ENCODE data around the gene DDAH1. TPM values are rescaled to one million over a fixed set of nuclear protein-coding genes. Genes with fewer than 3 reads are reported as not detected.

The DDAH1 gene
- total RNA-seq, 4 donors from 2014 or later: 17.5 to 64.2 (median 40.0) TPM

DNA sequence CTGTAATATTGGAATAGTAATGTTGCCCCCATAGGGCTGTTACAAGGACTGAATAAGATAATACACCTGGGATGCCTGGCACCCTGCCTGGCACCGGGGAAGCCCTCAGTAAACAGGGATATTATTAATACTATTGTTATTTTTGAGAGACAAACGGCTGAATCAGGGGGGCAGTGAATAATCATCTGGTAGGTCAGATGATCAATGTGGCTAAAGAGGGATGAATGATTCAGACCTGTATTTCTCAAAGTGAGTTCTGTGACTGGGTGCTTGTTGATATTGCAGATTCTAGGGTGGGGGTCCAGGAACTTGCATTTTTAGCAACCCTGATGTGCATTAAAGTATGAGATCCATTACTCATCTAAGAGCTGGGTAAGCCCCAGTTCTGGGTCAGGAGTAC is 142.3 kb downstream of the DDAH1 start:
- TF ChIP-seq POLR2A (IDR thresholded peaks at IDR 0.05) (no peak), CTCF (IDR thresholded peaks at IDR 0.05) (no peak)
- Histone ChIP-seq H3K9me3 (no peaks in the 10 kb centered on the region), H3K4me3 (replicated peaks in 1 of 3) (no peak overlapping the region), H3K27me3 (no peaks in the 10 kb centered on the region), H3K4me1 (no peaks in the 10 kb centered on the region), H3K36me3 (no peaks in the 10 kb centered on the region), H3K27ac (no peak overlapping the region)
- no peak for DNase-seq
- 76 to 90% methylated on average over 2 of the region's 2 CpGs for WGBS, 2 donors
- intact Hi-C loops (cut with DNase I): no loop called here

- Histone ChIP-seq H3K27ac (no peak overlapping the region), H3K9me3 (no peaks in the 10 kb centered on the region), H3K27me3 (no peaks in the 10 kb centered on the region), H3K4me3 (replicated peaks in 1 of 3) (no peak overlapping the region), H3K4me1 (no peaks in the 10 kb centered on the region), H3K36me3 (no peaks in the 10 kb centered on the region)
- no peak for DNase-seq
- intact Hi-C loops (cut with DNase I): no loop called here
- TF ChIP-seq CTCF (IDR thresholded peaks at IDR 0.05) (no peak), POLR2A (IDR thresholded peaks at IDR 0.05) (no peak)
- 91% methylated on average over 7 of the region's 7 CpGs for WGBS, 2 donors
Observed at GRCh38 chr1:85321237-85321964, 143.6 kb downstream of the DDAH1 start.

DNA sequence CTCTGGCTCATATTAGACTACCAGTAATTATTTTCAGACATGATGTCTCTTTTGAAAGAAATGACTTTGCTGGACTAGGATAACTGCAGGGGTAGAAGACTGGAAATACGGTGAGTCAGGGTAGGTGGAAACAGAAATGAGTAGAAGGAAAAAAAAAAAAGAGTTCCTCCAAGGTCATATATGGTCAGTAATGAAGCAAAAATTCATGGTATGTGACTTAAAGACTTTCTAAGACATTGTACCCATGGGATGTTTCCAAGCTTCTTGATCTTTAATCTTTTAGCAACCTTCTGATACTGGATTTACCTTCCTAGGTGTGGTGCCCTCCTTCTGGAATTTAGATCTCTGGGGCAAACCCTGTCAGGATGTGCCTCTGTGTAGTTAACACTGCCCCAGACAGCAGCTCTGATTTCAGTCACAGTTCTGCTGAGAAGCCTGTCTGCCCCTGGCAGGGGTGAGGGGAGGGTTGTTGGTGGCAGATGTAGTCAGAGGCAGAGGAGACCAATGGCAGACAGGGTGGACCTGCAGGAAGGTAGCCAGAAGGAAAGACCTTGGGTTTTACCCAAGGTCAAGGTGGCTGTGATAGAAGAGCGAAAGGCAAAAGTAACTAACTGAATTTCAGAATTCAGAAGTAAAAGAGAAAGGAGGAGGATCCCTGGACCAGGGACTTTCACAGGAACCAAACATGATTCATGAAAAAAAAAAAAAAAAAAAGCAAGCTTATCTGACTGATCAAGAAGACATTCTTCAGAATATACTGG is 144.4 kb downstream of the DDAH1 start:
- intact Hi-C loops (cut with DNase I): no loop called here
- no peak overlapping the region for H3K4me3 ChIP-seq (replicated peaks in 1 of 3)
- TF ChIP-seq POLR2A (IDR thresholded peaks at IDR 0.05): no peak
- no peak for TF ChIP-seq CTCF (IDR thresholded peaks at IDR 0.05)
- WGBS, 2 donors: 82 to 88% methylated on average over 2 of the region's 2 CpGs
- H3K27me3 ChIP-seq: no peaks in the 10 kb centered on the region
- H3K27ac ChIP-seq: no peak overlapping the region
- no peaks in the 10 kb centered on the region for H3K36me3 ChIP-seq
- no peaks in the 10 kb centered on the region for H3K9me3 ChIP-seq
- no peaks in the 10 kb centered on the region for H3K4me1 ChIP-seq
- no peak for DNase-seq

DNA sequence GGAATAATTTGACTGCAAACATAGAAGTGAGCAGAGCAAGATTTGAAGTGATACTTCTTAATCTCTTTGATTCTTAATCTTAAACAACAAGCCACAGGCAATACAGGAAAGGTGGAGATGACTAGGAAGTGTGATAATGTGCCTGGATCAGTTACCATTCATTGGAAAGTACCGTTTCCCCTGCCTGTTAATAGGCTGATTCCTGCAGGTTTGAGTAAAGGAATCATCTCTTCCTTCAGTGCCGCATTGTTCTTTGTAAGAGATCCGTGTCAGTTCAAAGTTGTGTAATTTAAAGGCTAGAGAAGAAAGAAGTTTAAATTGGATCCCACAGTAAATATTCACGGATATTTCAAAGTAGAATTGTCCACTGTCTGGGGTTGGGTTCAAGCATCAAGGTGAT is 145.0 kb downstream of the DDAH1 start:
- TF ChIP-seq CTCF (IDR thresholded peaks at IDR 0.05) (no peak), POLR2A (IDR thresholded peaks at IDR 0.05) (no peak)
- H3K36me3 ChIP-seq: no peaks in the 10 kb centered on the region
- no peak overlapping the region for H3K4me3 ChIP-seq (replicated peaks in 1 of 3)
- no peaks in the 10 kb centered on the region for H3K4me1 ChIP-seq
- WGBS, 2 donors: 78 to 84% methylated on average over 4 of the region's 4 CpGs
- DNase-seq: no peak
- no peaks in the 10 kb centered on the region for H3K9me3 ChIP-seq
- no peaks in the 10 kb centered on the region for H3K27me3 ChIP-seq
- intact Hi-C loops (cut with DNase I): no loop called here
- H3K27ac ChIP-seq: no peak overlapping the region

DNA sequence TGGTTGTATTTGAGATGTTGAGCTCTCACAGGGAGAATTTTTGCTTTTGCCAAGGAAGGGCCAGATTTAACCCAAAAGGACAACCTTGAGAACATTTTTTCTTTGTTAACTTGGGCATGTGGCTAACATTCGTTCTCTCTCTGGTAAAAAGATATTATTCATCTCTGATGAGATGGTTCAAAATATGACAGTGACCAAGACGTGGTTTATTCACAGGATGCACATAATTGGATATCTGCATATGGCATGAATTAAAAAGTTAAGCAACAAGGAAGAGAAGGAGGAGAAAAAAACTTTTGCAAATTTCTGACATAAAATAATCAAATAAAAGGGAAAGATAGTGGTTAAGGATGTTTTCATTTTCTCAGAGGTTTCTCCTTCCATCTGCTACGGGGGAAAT is 145.5 kb downstream of the DDAH1 start:
- no peak for DNase-seq
- Histone ChIP-seq H3K27me3 (no peaks in the 10 kb centered on the region), H3K4me1 (peaks cover 0 to 3% of the 10 kb centered on the region in 2 donors), H3K9me3 (no peaks in the 10 kb centered on the region), H3K27ac (no peak overlapping the region), H3K4me3 (replicated peaks in 1 of 3) (no peak overlapping the region), H3K36me3 (no peaks in the 10 kb centered on the region)
- TF ChIP-seq POLR2A (IDR thresholded peaks at IDR 0.05) (no peak), CTCF (IDR thresholded peaks at IDR 0.05) (no peak)
- WGBS, 2 donors: 79 to 93% methylated on average over 3 of the region's 3 CpGs
- intact Hi-C loops (cut with DNase I): no loop called here
